Loucy (cell line): Measurements from ENCODE around the gene MPPED2.

Experiments used
- H2AFZ ChIP-seq: fragments of 200-600 bp; sonication (generic); 2 replicates; pipeline ENCODE4 v1.6.0; 2016; ENCODE audit warnings: antibody characterized with exemption, mild to moderate bottlenecking, low read length, moderate library complexity
- H3F3A ChIP-seq: fragments of 200-600 bp; 2 replicates; pipeline ENCODE4 v1.6.0; 2016; ENCODE audit warnings: antibody characterized with exemption, low read depth, mild to moderate bottlenecking
- H3K27me3 ChIP-seq: fragments of 200-600 bp; sonication (generic); 2 replicates; pipeline ENCODE4 v1.6.1; 2014; ENCODE audit warnings: low read length, mild to moderate bottlenecking; ENCODE audit not compliant: insufficient read depth, poor library complexity, severe bottlenecking
- H3K36me3 ChIP-seq: fragments of 200-600 bp; sonication (generic); 2 replicates; pipeline ENCODE4 v1.6.1; 2016; ENCODE audit warnings: low read length; ENCODE audit not compliant: insufficient read depth
- H3K4me1 ChIP-seq: fragments of 200-600 bp; sonication (generic); 2 replicates; pipeline ENCODE4 v1.5.1; 2014; ENCODE audit warnings: low read length, mild to moderate bottlenecking; ENCODE audit not compliant: insufficient read depth, poor library complexity, severe bottlenecking
- H3K4me2 ChIP-seq: fragments of 200-600 bp; sonication (generic); 2 replicates; pipeline ENCODE4 v1.6.0; 2014; ENCODE audit warnings: antibody characterized with exemption, low read length, low read depth, mild to moderate bottlenecking; ENCODE audit not compliant: poor library complexity, severe bottlenecking
- H3K4me3 ChIP-seq: fragments of 200-600 bp; sonication (generic); 2 replicates; pipeline ENCODE4 v1.5.1; 2014; ENCODE audit warnings: low read length, mild to moderate bottlenecking, mixed read lengths; ENCODE audit not compliant: poor library complexity, severe bottlenecking
- H3K79me2 ChIP-seq: fragments of 200-600 bp; sonication (generic); 2 replicates; pipeline ENCODE4 v1.6.1; 2014; ENCODE audit warnings: low read length; ENCODE audit not compliant: insufficient read depth
- H3K9ac ChIP-seq: fragments of 200-600 bp; sonication (generic); 2 replicates; pipeline ENCODE4 v1.6.0; 2014; ENCODE audit warnings: mild to moderate bottlenecking, low read depth, low read length, moderate library complexity; ENCODE audit not compliant: poor library complexity, severe bottlenecking
- H3K9me2 ChIP-seq: fragments of 200-600 bp; sonication (generic); replicated peaks from 2 replicates; pipeline ENCODE4 v1.6.1; 2016; ENCODE audit warnings: low read depth, low read length, mixed read lengths
- H3K9me3 ChIP-seq: fragments of 200-600 bp; sonication (generic); 2 replicates; pipeline ENCODE4 v1.6.1; 2014; ENCODE audit warnings: mild to moderate bottlenecking, antibody characterized with exemption, low read length, low read depth; ENCODE audit not compliant: insufficient read depth
- H4K20me1 ChIP-seq: fragments of 200-600 bp; sonication (generic); 2 replicates; pipeline ENCODE4 v1.6.0; 2014; ENCODE audit warnings: antibody characterized with exemption, low read length, mild to moderate bottlenecking; ENCODE audit not compliant: insufficient read depth, poor library complexity, severe bottlenecking
- CTCF ChIP-seq: fragments of 200-600 bp; sonication (generic); conservative IDR thresholded peaks from 2 replicates; pipeline ENCODE4 v1.5.1; 2014; ENCODE audit warnings: mild to moderate bottlenecking, antibody characterized with exemption, low read length
- EZH2phosphoT487 ChIP-seq: fragments of 200-600 bp; IDR thresholded peaks from 2 replicates; pipeline ENCODE4 v1.6.1; 2018; ENCODE audit warnings: antibody characterized with exemption, mild to moderate bottlenecking, moderate library complexity, borderline replicate concordance

MPPED2 gene

GRCh38 chr11:30543066-30543465 lies 43.1 kb downstream of the MPPED2 start:
- Histone ChIP-seq H3K9ac (no peak overlapping the region), H3K9me2 (no peaks in the 10 kb centered on the region), H3K79me2 (no peaks in the 10 kb centered on the region), H3K36me3 (no peaks in the 10 kb centered on the region), H2AFZ (no peak overlapping the region), H3K4me1 (no peaks in the 10 kb centered on the region), H4K20me1 (no peaks in the 10 kb centered on the region), H3K4me2 (no peak overlapping the region), H3K4me3 (no peak overlapping the region), H3K27me3 (no peaks in the 10 kb centered on the region), H3F3A (no peaks in the 10 kb centered on the region), H3K9me3 (no peaks in the 10 kb centered on the region; the same call in 1 of the 2 replicates)
- TF ChIP-seq CTCF, result no peak

GRCh38 chr11:30540781-30541180 lies 45.4 kb downstream of the MPPED2 start:
- H3K79me2 ChIP-seq, result no peaks in the 10 kb centered on the region
- no peaks in the 10 kb centered on the region for H4K20me1 ChIP-seq
- H3K36me3 ChIP-seq, result no peaks in the 10 kb centered on the region
- no peak overlapping the region for H3K9ac ChIP-seq
- no peak overlapping the region for H2AFZ ChIP-seq
- H3K4me3 ChIP-seq, result no peak overlapping the region
- TF ChIP-seq EZH2phosphoT487 (no peak), CTCF (no peak)
- H3K9me2 ChIP-seq, result no peaks in the 10 kb centered on the region
- no peaks in the 10 kb centered on the region; the same call in 1 of the 2 replicates for H3K9me3 ChIP-seq
- H3K4me1 ChIP-seq, result no peaks in the 10 kb centered on the region
- H3F3A ChIP-seq, result no peaks in the 10 kb centered on the region
- no peak overlapping the region for H3K4me2 ChIP-seq
- no peaks in the 10 kb centered on the region for H3K27me3 ChIP-seq

- Histone ChIP-seq H3K4me3 (no peak overlapping the region), H4K20me1 (no peaks in the 10 kb centered on the region), H3K36me3 (no peaks in the 10 kb centered on the region), H3K27me3 (no peaks in the 10 kb centered on the region), H2AFZ (no peak overlapping the region), H3K9me3 (no peaks in the 10 kb centered on the region), H3K9ac (no peak overlapping the region), H3K79me2 (no peaks in the 10 kb centered on the region), H3K9me2 (no peaks in the 10 kb centered on the region), H3K4me1 (no peaks in the 10 kb centered on the region), H3K4me2 (no peak overlapping the region), H3F3A (no peaks in the 10 kb centered on the region)
- TF ChIP-seq EZH2phosphoT487 (no peak), CTCF (no peak)
These were observed 47.9 kb downstream of the MPPED2 start for GRCh38 chr11:30538251-30538650.
